Stimulated activated naive CD8-positive, alpha-beta T cell treated with anti-CD3 and anti-CD28 coated beads, Interleukin-15, amount 100 ng/mL, for 72 hours (primary cell): ENCODE data around the gene GGA2.
A peak's percentile ranks its signal among the peaks of the same experiment; 100 is the strongest.
"Not testable (repeated sequence)": the region's sequence is repeated elsewhere in the genome, so short reads cannot be mapped to it uniquely, and the experiment has no call there.

Source experiments
- ATAC-seq: fragments of 150-1000 bp; cut with Tn5 transposase; 2 replicates; pipeline ENCODE4 v1.10.0; 2021; ENCODE audit warnings: mild to moderate bottlenecking, moderate library complexity
- DNase-seq, 2 donors: peaks; one replicate each; pipeline ENCODE4 v3.0.0; 2021 to 2022
- H3K27ac Mint-ChIP-seq, 2 donors: one replicate each; pipeline ENCODE4 v1.8.0; 2022; ENCODE audit warnings: mild to moderate bottlenecking in 2 of 2, mixed read lengths in 2 of 2, moderate library complexity in 2 of 2
- H3K27me3 Mint-ChIP-seq: one replicate; pipeline ENCODE4 v1.8.0; 2022; ENCODE audit warnings: mixed read lengths
- H3K4me1 Mint-ChIP-seq: one replicate; pipeline ENCODE4 v1.8.0; 2022; ENCODE audit warnings: mild to moderate bottlenecking, mixed read lengths
- H3K4me3 Mint-ChIP-seq, 2 donors: one replicate each; pipeline ENCODE4 v1.8.0; 2022; ENCODE audit warnings: mild to moderate bottlenecking in 2 of 2, mixed read lengths in 2 of 2, moderate library complexity in 1 of 2
- H3K9me3 Mint-ChIP-seq, 2 donors: one replicate each; pipeline ENCODE4 v1.8.0; 2022; ENCODE audit warnings: mixed read lengths in 2 of 2

The GGA2 gene

DNA sequence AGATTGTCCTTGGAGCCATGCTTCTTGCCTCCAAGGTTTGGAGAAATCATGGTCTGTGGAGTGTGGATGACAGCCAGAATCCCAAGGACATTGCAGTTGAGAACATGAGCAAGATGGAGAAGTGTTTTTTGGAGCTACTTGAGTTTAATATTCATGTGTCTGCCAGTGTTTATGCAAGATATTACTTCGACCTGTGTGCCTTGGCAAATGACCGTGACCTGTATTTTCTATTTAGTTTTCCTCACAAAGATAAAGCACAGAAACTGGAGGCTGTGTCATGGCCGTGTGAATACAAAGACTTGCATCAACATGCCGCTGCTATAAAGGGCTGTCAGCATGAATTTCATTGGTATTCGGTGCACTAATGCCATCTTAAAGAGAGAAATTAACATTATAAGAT lies 9.0 kb downstream of the GGA2 start:
- no peak for DNase-seq
- H3K27me3 Mint-ChIP-seq: no peaks in the 10 kb centered on the region
- no peak overlapping the region for H3K27ac Mint-ChIP-seq
- ATAC-seq: no peak
- no peak overlapping the region for H3K4me3 Mint-ChIP-seq
- no peaks in the 10 kb centered on the region for H3K9me3 Mint-ChIP-seq
- H3K4me1 Mint-ChIP-seq: peaks cover 65% of the 10 kb centered on the region

DNA sequence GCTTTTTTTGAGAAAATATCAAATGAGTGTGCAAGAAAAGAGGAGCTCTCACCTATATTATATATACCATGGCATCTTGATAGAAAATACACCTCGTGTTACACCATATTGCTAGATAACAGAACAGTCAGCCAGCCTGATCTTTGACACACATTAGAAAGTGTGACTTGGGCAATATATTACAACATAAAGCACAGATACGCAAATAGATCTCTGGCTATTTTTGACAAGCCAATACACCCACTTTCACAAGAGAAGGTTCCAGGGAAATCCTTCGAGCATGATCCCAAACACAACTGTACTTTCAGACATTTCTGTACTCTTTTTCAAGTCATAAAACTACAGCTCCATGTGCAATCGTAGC lies 9.4 kb downstream of the GGA2 start:
- Mint-ChIP-seq H3K27ac (no peak overlapping the region), H3K27me3 (no peaks in the 10 kb centered on the region), H3K4me1 (peaks cover 61% of the 10 kb centered on the region), H3K9me3 (no peaks in the 10 kb centered on the region), H3K4me3 (no peak overlapping the region)
- ATAC-seq (no peak), DNase-seq (no peak)

DNA sequence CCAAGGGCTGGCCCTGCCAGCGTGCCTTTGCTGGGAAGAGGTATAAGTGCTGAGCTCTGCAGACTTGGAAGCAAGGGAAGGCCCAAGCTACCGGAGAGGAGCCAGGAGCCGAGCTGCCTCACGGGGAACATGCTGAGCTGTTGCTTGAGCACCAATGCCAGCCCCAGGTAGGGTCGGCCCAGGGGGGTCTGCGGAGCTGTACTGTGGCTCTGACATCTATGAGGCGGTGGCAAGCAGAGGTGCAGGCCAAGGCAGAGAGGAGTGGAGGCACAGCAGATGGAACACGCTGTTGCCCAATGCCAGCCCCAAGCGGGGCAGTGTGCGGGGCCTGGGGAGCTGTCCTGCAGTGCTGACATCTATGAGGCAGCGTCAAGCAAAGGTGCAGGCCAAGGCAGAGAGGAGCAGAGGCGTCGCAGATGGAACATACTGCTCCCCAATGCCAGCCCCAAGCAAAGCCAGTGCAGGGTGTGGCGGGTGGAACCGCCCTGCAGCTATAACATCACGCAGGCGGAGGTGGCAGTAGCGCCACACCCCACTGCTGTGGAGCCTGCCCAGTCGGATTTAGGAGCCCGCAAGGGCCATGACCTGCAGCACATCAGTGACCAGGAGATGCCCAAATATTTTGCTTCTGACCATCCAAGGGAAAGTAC lies 10.0 kb downstream of the GGA2 start:
- no peaks in the 10 kb centered on the region for H3K27me3 Mint-ChIP-seq
- no peaks in the 10 kb centered on the region for H3K9me3 Mint-ChIP-seq
- no peak overlapping the region for H3K4me3 Mint-ChIP-seq
- peaks cover 56% of the 10 kb centered on the region for H3K4me1 Mint-ChIP-seq
- no peak for ATAC-seq
- H3K27ac Mint-ChIP-seq: no peak overlapping the region
- no peak for DNase-seq

DNA sequence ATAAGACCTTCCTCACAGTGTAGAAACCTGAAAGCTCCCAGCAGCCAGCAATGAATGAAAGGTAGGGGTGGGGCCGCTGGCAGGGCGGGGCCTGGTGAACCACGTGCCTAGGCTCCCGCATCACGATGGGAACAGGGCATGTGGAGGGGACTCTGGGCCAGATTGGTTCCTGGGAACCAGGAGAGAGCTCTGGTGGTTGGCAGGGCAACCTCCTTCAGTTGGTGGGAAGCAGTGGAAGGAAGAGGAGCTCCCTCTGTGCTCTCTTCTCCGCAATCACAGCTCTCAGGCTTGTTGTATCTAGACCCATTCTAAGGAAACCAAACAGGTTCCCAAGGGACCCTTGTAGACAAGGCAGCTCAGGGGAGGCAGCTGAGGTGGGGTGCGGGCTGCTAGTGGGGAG lies 10.5 kb downstream of the GGA2 start:
- H3K9me3 Mint-ChIP-seq: no peaks in the 10 kb centered on the region
- H3K4me3 Mint-ChIP-seq: no peak overlapping the region
- H3K4me1 Mint-ChIP-seq: peaks cover 50% of the 10 kb centered on the region
- no peaks in the 10 kb centered on the region for H3K27me3 Mint-ChIP-seq
- no peak for DNase-seq
- H3K27ac Mint-ChIP-seq: peak overlapping the region in 1 of 2 donors; percentile 19
- no peak for ATAC-seq

DNA sequence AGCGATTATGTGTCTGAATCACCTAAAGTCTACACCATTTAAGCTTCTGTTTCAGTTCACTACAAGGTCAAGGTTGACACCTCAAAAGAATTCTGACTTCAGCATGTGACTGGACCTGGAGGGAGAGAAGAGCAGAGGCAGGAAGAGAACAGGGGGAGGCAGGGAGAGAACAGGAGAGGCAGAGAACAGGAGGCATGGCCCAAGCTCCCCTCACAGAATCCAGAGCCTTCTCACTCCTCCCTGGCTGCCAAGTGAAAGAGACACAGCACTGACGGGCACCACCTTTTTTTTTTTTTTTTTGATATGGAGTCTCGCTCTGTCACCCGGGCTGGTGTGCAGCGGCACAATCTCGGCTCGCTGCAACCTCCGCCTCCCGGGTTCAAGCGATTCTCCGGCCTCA lies 11.4 kb downstream of the GGA2 start:
- DNase-seq (no peak), ATAC-seq (no peak)
- Mint-ChIP-seq H3K4me3 (no peak overlapping the region), H3K27ac (no peak overlapping the region), H3K9me3 (no peaks in the 10 kb centered on the region), H3K4me1 (peaks cover 41% of the 10 kb centered on the region), H3K27me3 (no peaks in the 10 kb centered on the region)

DNA sequence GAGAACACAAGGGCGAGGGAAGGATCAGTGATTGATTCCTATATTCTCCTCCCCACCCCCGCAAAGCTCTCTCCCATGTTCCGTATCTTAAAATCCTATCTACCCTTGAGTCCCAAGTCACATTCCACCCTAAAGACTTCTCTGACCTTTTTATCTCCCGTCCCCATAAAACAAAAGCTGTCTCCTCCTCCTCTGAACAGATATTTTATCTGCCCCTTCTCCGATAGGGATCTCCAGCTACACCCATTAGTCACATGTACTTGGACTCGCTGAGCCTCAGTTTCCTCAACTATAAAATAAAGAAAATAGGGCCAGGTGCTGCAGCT lies 12.8 kb downstream of the GGA2 start:
- Mint-ChIP-seq H3K9me3 (no peaks in the 10 kb centered on the region), H3K27ac (peak overlapping the region in 1 of 2 donors; percentile 12), H3K27me3 (no peaks in the 10 kb centered on the region), H3K4me3 (no peak overlapping the region), H3K4me1 (peaks cover 33% of the 10 kb centered on the region)
- no peak for DNase-seq
- ATAC-seq: no peak

DNA sequence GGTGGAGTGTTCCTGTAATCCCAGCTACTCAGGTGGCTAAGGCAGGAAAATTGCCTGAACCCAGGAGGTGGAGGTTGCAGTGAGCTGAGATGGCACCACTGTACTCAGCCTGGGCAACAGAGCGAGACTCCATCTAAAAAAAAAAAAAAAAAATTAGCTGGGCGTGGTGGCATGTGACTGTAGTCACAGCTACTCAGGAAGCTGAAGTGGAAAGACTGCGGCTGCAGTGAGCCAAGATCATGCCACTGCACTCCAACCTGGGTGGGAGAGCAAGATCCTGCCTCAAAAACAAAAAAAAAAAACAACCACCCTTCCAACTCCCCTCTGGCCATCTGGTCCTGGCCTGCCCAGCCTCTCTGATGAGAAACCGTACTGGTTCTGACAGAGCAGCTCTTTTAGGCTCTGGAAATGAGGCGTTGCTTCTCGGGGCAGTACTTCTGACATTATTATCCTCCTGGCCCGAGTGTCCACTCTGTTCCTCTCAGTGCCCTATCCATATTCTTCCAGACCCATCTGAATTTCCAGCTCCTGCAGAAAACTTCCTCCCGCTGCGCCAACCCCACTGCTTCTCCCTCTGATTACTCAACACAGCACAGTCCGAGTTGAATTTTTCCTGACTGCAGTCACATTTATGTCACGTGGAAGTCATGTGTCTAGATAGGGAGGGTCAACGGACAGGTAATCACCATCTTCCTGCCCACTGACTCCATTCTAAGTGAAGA lies 13.3 kb downstream of the GGA2 start:
- H3K27me3 Mint-ChIP-seq: no peaks in the 10 kb centered on the region
- H3K27ac Mint-ChIP-seq: peak overlapping the region; percentile 12 to 54
- no peak for DNase-seq
- no peak for ATAC-seq
- no peak overlapping the region for H3K4me3 Mint-ChIP-seq
- H3K4me1 Mint-ChIP-seq: peaks cover 28% of the 10 kb centered on the region
- no peaks in the 10 kb centered on the region for H3K9me3 Mint-ChIP-seq

DNA sequence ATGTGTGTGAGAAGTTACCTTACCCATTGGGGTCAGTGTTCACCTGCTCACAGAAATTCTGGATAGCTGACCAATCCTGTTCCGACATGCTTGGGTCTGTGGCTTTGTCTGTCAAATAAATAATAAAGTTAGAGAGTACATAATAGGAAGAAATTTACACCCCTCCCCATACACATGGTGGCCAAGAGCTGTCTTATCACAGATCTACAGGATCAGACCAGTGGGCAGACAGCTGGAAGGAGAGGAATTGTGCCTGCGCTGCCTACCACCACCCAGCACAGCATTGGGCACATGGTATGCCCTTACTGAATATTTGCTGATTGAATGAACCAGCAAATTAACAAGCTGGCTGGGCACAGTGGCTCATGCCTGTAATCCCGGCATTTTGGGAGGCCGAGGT lies 14.6 kb downstream of the GGA2 start:
- no peaks in the 10 kb centered on the region for H3K27me3 Mint-ChIP-seq
- no peaks in the 10 kb centered on the region for H3K9me3 Mint-ChIP-seq
- peaks cover 25% of the 10 kb centered on the region for H3K4me1 Mint-ChIP-seq
- H3K4me3 Mint-ChIP-seq: no peak overlapping the region
- H3K27ac Mint-ChIP-seq: peak overlapping the region; percentile 40 to 89
- DNase-seq (no peak), ATAC-seq (no peak)

DNA sequence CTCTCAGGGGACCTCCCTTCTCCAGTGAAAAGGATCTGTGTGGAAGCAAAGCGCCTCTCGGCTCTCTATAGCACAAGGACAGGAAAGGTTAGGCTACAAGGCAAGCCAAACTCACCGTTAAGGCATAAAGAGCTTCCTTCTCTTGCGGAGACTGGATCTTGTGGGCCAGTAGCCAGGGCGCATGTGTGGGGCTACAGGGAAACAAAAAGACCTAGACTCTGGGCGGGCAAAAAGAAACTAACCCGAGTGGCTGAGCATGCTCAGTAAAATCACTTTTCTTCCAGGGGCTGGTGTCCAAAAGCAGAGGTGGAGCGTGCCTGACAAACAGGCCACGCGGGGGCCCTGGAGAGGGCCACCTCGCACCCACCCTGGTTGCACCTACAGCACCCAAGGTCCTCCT lies 16.1 kb downstream of the GGA2 start:
- no peak overlapping the region for H3K4me3 Mint-ChIP-seq
- H3K27ac Mint-ChIP-seq: peak overlapping the region in 1 of 2 donors; percentile 54
- ATAC-seq: no peak
- no peaks in the 10 kb centered on the region for H3K27me3 Mint-ChIP-seq
- DNase-seq: no peak
- peaks cover 15% of the 10 kb centered on the region for H3K4me1 Mint-ChIP-seq
- H3K9me3 Mint-ChIP-seq: no peaks in the 10 kb centered on the region

DNA sequence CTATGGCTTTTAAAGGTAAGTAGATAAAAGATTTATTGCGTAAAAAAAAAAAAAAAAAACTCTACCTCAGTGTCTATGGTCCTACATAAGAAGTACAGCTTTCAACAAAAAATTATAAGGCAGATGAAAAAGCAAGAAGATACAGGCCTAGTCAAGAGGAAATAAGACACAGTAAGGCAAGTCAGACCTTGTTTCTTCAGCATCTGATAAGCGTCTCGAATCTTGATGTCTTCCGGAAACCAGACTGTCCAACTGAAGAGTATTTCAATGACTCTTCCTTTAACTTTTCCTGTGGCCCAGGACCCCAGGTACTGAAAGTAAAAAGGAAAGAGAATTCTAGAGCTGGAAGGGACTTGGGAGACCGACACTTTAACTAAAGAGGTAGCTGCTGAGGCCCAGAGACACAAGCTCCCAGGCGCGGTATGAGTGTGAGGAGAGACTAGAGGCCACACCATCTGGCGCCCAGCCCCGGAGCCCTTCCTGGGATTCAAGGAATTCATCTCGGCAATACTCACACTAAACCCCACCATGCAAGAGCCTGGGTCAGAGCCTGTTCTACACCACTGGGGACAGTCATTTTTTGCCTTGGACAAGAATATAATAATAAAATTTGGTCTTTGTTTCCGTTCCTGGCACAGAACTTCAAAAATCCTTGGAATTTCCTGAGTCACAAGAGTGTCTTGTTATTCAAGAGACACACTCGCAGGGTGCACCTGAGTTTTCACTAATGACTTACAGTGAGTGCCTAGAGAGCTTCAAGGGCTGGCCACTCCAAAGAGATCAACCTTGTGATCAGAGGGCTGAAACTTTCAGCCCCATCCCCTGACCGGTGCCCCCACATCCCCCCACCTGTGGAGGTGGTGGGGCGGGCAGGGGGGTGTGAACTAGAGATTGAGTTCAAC lies 18.6 kb downstream of the GGA2 start:
- H3K4me3 Mint-ChIP-seq: no peak overlapping the region
- ATAC-seq (no peak), DNase-seq (no peak)
- no peaks in the 10 kb centered on the region for H3K4me1 Mint-ChIP-seq
- no peak overlapping the region for H3K27ac Mint-ChIP-seq
- H3K9me3 Mint-ChIP-seq: no peaks in the 10 kb centered on the region
- H3K27me3 Mint-ChIP-seq: no peaks in the 10 kb centered on the region

DNA sequence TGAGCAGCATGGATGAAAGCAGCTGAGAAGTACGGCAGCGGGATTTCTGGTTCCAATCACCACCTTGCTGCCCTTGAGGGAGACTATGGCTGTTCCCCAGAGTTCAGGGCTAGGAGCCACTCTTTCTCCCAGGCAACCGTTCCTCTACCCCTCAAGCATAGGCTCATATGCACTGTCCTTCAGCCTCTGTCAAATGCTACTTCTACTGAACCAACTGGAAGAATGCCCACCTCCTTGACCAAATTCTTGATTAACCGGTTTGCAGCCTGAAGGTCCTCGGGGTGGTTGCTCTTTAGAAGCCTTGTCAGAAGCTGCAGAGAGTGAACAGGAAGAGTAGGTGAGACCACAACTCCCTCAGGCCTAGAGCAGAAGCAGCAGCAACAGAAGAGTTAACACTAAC lies 23.8 kb downstream of the GGA2 start:
- Mint-ChIP-seq H3K27me3 (no peaks in the 10 kb centered on the region), H3K9me3 (no peaks in the 10 kb centered on the region), H3K27ac (peak overlapping the region in 1 of 2 donors; percentile 40), H3K4me3 (no peak overlapping the region), H3K4me1 (no peaks in the 10 kb centered on the region)
- no peak for DNase-seq
- no peak for ATAC-seq

DNA sequence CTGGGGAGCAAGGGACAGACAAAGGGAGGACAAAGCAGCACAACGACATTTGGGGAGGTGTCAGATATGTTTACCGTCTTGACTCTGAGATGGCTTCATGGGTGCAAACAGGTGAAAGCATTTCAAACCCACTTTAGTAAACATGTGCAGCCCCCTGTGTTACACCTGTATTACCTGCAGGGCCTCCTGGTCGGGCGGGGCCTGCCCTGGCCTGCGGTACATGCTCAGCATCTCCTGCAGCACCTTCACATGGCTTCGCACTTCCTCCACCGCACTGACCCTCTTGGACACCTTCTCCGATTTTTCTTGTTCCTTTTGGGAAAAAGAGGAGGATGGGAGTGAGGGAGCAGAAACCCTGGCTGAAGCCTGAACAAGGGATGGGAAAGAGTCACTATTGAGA lies 24.5 kb downstream of the GGA2 start:
- ATAC-seq: no peak
- no peak overlapping the region for H3K4me3 Mint-ChIP-seq
- H3K27ac Mint-ChIP-seq: no peak overlapping the region
- no peaks in the 10 kb centered on the region for H3K9me3 Mint-ChIP-seq
- no peaks in the 10 kb centered on the region for H3K4me1 Mint-ChIP-seq
- no peak for DNase-seq
- no peaks in the 10 kb centered on the region for H3K27me3 Mint-ChIP-seq

DNA sequence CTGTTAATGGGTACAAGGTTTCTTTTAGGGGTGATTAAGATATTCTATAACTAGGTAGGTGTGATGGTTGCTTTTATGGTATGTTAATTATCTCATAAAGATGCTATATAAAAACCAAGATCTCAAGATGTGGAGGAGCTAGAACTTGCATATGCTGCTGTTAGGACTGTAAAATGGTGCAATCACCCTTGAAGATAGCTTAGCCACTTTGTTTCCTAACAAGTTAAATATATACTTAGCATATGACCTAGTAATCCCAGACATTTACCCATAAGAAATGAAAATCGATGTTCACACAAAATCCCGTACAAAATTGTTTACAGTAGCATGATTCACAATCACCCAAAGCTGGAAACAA lies 25.1 kb downstream of the GGA2 start:
- Mint-ChIP-seq H3K9me3 (no peaks in the 10 kb centered on the region), H3K27me3 (no peaks in the 10 kb centered on the region), H3K4me1 (no peaks in the 10 kb centered on the region), H3K27ac (no peak overlapping the region), H3K4me3 (no peak overlapping the region)
- ATAC-seq (no peak), DNase-seq (no peak)

DNA sequence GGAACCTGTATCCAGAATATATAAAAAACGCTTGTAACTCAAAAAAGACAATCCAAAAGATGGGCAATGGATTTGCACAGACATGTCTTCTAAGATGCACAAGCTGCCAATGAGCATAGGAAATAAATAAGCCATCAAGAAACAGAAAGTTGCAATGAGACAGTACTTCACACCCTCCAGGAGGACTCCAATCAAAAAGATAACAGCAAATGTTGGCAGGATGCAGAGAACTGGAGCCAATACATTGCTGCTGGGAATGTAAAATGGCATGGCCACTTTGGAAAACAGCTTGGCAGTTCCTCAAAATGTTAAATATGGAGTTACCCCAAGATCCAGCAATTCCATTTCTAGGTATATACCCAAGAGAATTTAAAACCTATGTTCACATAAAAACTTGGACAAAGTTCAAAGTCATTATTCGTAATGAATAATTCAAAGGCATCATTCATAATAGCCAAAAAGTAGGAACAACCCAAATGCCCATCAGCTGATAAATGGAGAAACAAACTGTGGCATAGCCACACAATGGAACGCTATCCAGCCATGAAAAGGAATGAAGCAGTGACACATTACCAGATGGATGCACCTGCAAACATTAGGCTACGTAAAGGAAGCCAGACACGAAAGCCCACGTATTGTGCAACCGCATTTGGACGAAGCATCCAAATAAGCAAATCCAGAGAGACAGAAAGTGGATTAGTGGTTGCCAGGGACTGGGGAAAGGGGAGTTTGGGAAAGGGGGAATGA lies 25.6 kb downstream of the GGA2 start:
- Mint-ChIP-seq H3K9me3 (no peaks in the 10 kb centered on the region), H3K4me3 (no peak overlapping the region), H3K27me3 (no peaks in the 10 kb centered on the region)

DNA sequence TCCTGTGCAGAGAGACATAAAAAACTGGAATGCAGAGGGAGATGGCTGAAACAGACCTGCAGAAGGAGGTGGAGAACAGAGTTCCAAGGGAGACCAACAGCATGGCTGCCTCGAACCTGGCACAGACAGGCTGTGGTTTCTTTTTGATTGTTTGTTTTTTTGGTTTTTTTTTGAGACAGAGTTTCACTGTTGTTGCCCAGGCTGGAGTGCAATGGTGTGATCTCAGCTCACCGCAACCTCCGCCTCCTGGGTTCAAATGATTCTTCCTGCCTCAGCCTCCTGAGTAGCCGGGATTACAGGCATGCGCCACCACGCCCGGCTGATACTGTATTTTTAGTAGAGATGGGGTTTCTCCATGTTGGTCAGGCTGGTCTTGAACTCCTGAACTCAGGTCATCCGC lies 26.8 kb downstream of the GGA2 start:
- DNase-seq, H3K4me3 Mint-ChIP-seq, H3K4me1 Mint-ChIP-seq, H3K9me3 Mint-ChIP-seq, H3K27me3 Mint-ChIP-seq, ATAC-seq: not testable (repeated sequence)
- H3K27ac Mint-ChIP-seq: peak overlapping the region in 1 of 2 donors; percentile 60

More for the DNA sequence above, 25.6 kb downstream of the GGA2 start:
- ATAC-seq (no peak), DNase-seq (no peak)
- H3K27ac Mint-ChIP-seq: no peak overlapping the region
- H3K4me1 Mint-ChIP-seq: no peaks in the 10 kb centered on the region

DNA sequence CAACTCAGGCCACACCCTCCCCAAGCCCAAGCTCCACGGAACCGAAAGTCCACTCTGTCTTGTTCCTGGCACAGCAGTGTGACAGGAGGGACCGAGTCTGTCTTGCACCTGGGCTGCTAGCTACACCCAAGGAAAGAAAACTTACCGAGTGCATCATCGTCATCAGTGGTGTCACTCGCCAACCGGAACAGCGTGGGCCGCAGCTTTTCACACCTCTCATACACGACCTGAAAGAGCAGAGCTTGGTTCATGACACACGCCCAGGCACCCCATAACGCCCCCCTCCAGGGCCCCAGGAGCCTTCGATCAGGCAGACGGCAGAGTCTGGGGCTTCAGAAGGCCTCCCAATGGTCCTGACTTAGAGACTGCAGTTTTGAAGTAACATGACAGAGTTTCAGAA lies 27.5 kb downstream of the GGA2 start:
- H3K4me1 Mint-ChIP-seq: no peaks in the 10 kb centered on the region
- DNase-seq: no peak
- H3K9me3 Mint-ChIP-seq: no peaks in the 10 kb centered on the region
- H3K4me3 Mint-ChIP-seq: no peak overlapping the region
- no peaks in the 10 kb centered on the region for H3K27me3 Mint-ChIP-seq
- ATAC-seq: peak; percentile 45
- H3K27ac Mint-ChIP-seq: peak overlapping the region; percentile 13 to 60
